Mucosa of descending colon (tissue), 3 donors: Measurements from ENCODE around the gene POLR3E. TPM values are rescaled to one million over a fixed set of nuclear protein-coding genes. Genes with fewer than 3 reads are reported as not detected.

ENCODE experiments used
- ATAC-seq: fragments of 200-7000 bp; cut with Tn5 transposase; one replicate; pipeline ENCODE4 v1.9.1; 2020; ENCODE audit warnings: mild to moderate bottlenecking, moderate library complexity
- DNase-seq, 3 donors: peaks; one replicate each; pipeline ENCODE4 v3.0.0-alpha.2; 2020
- H3K36me3 ChIP-seq: fragments of 200-600 bp; one replicate; pipeline ENCODE4 v1.8.0; 2021; ENCODE audit warnings: low read depth, mild to moderate bottlenecking
- H3K4me1 ChIP-seq: fragments of 200-600 bp; one replicate; pipeline ENCODE4 v1.8.0; 2021; ENCODE audit warnings: low read depth, mild to moderate bottlenecking
- H3K4me3 ChIP-seq: fragments of 200-600 bp; one replicate; pipeline ENCODE4 v1.8.0; 2021; ENCODE audit warnings: mild to moderate bottlenecking
- H3K9me3 ChIP-seq: fragments of 200-600 bp; one replicate; pipeline ENCODE4 v1.8.0; 2021; ENCODE audit warnings: mild to moderate bottlenecking
- CTCF ChIP-seq: fragments of 200-600 bp; IDR thresholded peaks from one replicate; pipeline ENCODE4 v1.8.0; 2022; ENCODE audit warnings: antibody characterized with exemption, mild to moderate bottlenecking
- intact Hi-C, 2 donors: fragments of 100-400 bp; cut with DNase I in 1 of 2; cut with micrococcal nuclease in 1 of 2; formaldehyde crosslinking; loops; one replicate each; pipeline versions ENCODE4 v1.11.0 to v1.11.1; 2022; cut with DNase I, micrococcal nuclease
- long read RNA-seq, 2 donors: library from polyadenylated mRNA; unstranded; transcript quantifications; one replicate each; pipeline ENCODE4 v2.0.0, GENCODE V29; 2019 to 2021
- total RNA-seq, 3 donors: library from RNA; stranded (reverse); fragmentation: NEBNext Ultra II Directional in 2 of 3; extraction: Animal tissue kit (Norgen Biotek cat#: 25700) in 2 of 3; gene quantifications; one replicate each; pipeline versions ENCODE4 v1.2.1 to v1.2.4, GENCODE V29; 2021 to 2023
- donor health status: DM: no; HTN: no; CAD: no; lungs with moderate emphysema.
- donor health status: DM: no; HTN: no; CAD: no.
- donor health status: DM: no; HTN: yes; CAD: no.

Gene POLR3E
- 10 to 100 TPM; 37.7 to 54.5 (median 49.5) TPM for total RNA-seq
- long read RNA-seq, donor 1, transcript POLR3E-201 (21 exons, 3,697 nt): major isoform, 26 of 40 reads
- long read RNA-seq, donor 1, partial matches to known transcripts: 6 of 40 reads
- long read RNA-seq, donor 1, other reads (novel, unspliced or antisense): 8 of 40 reads
- long read RNA-seq, donor 2, transcript POLR3E-201 (21 exons, 3,697 nt): major isoform, 5 of 9 reads
- long read RNA-seq, donor 2, partial matches to known transcripts: 1 of 9 reads
- long read RNA-seq, donor 2, other reads (novel, unspliced or antisense): 3 of 9 reads

- DNase-seq (peak; percentile 99 to 100 (median 100)), ATAC-seq (peak; percentile 97)
- Histone ChIP-seq H3K4me1 (no peaks in the 10 kb centered on the region), H3K9me3 (no peaks in the 10 kb centered on the region), H3K4me3 (peak within 1 kb of the TSS; percentile 56), H3K36me3 (no peaks in the 10 kb centered on the region)
- peak; percentile 98 for TF ChIP-seq CTCF
- intact Hi-C loops: loop anchor here (5.0 kb wide), 1 partner anchor 100 kb away; no protein-coding TSS in a partner anchor
Measured at GRCh38 chr16:22297114-22297870, at the start of gene POLR3E. Gene POLR3E (plus strand): TSS chr16:22297409. CDS start chr16:22302969, 5,560 bp downstream.

- H3K9me3 ChIP-seq: peaks cover 6% of the 10 kb centered on the region
- no peaks in the 10 kb centered on the region for H3K4me1 ChIP-seq
- no peaks in the 10 kb centered on the region for H3K36me3 ChIP-seq
- H3K4me3 ChIP-seq: no peak overlapping the region
- TF ChIP-seq CTCF: no peak
- ATAC-seq (no peak), DNase-seq (no peak)
- intact Hi-C loops: no loop called here
Measured at GRCh38 chr16:22250522-22250921, 46.7 kb upstream of the POLR3E start.

GRCh38 chr16:22252317-22252716 is 44.9 kb upstream of the POLR3E start:
- DNase-seq (no peak), ATAC-seq (peak; percentile 51)
- Histone ChIP-seq H3K4me3 (no peak overlapping the region), H3K36me3 (peaks cover 2% of the 10 kb centered on the region), H3K4me1 (no peaks in the 10 kb centered on the region), H3K9me3 (peaks cover 6% of the 10 kb centered on the region)
- no peak for TF ChIP-seq CTCF
- intact Hi-C loops: no loop called here

GRCh38 chr16:22253272-22253671 is 43.9 kb upstream of the POLR3E start:
- ATAC-seq (no peak), DNase-seq (no peak)
- Histone ChIP-seq H3K4me3 (no peak overlapping the region), H3K9me3 (peaks cover 6% of the 10 kb centered on the region), H3K36me3 (peaks cover 3% of the 10 kb centered on the region), H3K4me1 (no peaks in the 10 kb centered on the region)
- no peak for TF ChIP-seq CTCF
- intact Hi-C loops: no loop called here

GRCh38 chr16:22255335-22255734 is 41.9 kb upstream of the POLR3E start:
- TF ChIP-seq CTCF: no peak
- Histone ChIP-seq H3K9me3 (peaks cover 6% of the 10 kb centered on the region), H3K4me3 (no peak overlapping the region), H3K4me1 (no peaks in the 10 kb centered on the region), H3K36me3 (peaks cover 3% of the 10 kb centered on the region)
- ATAC-seq (no peak), DNase-seq (no peak)
- intact Hi-C loops: no loop called here
